GM19193 (cell line): ENCODE data around the gene ABT1.

Experiments
- POLR2A ChIP-seq: IDR thresholded peaks from 4 replicates; pipeline ENCODE4 v1.6.1; 2011; ENCODE audit not compliant: insufficient read depth, insufficient read length; ENCODE audit errors: extremely low read depth

Gene ABT1

GRCh38 chr6:26611599-26611998, 14.8 kb downstream of the ABT1 start:
- TF ChIP-seq POLR2A, result no peak

DNA sequence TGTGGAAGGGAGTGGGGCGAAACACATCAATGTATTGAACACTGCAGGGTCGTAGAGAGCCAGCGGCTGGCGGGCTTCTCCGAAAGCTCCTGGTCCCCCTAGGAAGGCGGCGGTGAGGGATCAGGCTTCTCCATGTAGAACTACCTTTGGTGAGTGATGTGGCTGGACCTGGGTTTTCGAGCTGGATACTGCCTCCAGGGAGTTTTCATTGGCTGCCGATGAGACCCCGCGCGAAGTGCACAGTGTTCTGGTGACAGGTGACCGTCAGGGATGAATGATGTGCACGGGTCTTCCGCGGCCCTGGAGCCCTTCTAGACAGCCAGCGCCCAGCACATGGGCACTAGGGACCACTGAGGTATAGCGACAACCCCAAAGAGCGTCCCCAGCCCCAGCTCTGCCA, 16.4 kb downstream of the ABT1 start:
- no peak for TF ChIP-seq POLR2A

DNA sequence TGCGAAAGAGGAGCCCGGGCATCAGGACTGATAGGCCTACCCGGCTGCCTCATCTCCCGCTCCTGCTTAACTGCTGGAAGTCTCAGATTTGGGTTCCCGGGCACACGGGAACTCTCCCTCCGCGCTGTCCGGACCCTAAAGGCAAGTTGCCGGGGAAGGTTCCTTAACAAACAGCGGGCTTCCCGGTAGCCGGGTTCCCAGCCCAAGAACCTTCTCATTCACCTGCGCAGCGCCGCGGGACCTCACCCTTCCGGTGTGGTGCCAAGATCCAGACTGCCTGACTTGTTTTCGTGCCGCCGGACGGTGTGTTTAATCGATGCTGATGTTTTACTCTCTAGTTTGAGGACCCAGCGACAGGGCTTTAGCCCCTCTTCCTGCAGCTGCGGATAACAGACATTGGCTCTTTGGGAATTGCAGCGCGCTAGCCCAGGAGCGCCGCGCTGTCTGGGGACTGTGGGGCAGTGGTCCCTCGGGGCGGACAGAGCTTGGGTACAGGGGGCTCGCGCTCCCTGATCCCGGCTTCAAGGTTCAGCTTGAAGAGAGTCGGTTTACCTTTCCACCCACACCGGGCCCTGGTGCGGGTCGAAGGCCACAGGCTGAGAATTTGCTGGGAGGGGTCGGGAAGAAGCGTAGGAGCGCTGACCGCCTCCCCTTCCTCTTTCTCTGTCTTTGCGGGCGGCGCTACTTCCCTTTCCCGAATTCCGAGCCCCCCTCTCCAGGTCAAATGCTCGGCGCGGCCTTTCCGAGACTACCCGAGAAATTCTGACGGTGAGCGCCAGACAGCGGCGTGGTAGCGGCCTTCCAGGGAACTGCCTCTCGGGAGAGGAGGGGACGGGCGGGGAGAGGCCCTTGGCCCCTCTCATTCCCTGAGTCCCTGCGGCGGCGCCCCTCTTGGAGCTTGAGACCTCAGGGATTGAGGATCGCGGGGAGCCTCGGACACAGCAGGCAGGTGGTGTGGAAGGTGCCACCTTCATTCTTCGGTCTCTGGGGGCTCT, 17.2 kb downstream of the ABT1 start:
- TF ChIP-seq POLR2A, result no peak

DNA sequence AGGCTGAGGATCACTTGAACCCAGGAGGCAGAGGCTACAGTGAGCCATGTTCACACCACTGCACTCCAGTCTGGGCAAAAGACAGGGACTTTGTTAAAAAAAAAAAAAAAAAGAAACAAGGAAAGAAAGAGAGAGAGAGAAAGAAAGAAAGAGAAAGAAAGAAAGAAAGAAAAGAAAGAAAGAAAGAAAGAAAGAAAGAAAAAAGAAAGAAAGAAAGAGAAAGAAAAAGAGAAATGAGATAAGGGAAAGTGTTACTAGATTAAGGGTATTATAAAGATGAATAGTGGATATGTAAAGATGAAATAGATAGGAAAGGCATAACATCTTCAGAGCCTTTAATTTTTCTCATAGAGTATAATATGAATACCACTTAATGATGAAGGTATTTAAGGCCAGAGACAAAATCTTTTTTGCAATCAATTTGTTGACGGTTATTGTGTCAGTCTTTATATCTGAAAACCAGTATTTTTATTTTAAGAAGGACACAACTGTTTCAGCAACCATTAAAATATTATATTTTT, 26.6 kb downstream of the ABT1 start:
- TF ChIP-seq POLR2A, result no peak

- TF ChIP-seq POLR2A, result no peak
These were observed 27.8 kb downstream of the ABT1 start for GRCh38 chr6:26624557-26624956.

GRCh38 chr6:26627843-26628242, 31.1 kb downstream of the ABT1 start:
- no peak for TF ChIP-seq POLR2A

DNA sequence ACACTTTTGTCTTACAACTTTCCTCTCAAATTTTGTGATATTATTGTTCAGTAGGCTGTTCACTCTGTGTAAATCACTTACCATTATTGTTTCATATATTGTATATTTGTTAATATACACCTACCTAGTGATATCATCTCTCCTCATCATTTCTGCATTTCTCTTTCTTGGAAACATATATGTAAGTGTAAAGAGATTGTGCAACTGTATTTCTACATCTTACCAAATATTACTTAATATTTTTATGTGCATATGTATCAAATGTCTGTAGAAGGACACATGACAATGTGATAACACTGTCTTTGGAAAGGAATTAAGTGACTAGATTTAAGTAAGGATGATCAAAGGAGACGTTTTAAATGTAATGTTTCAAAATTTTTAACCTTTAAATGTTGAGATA, 32.6 kb downstream of the ABT1 start:
- TF ChIP-seq POLR2A, result no peak

GRCh38 chr6:26640806-26641205, 44.1 kb downstream of the ABT1 start:
- no peak for TF ChIP-seq POLR2A

DNA sequence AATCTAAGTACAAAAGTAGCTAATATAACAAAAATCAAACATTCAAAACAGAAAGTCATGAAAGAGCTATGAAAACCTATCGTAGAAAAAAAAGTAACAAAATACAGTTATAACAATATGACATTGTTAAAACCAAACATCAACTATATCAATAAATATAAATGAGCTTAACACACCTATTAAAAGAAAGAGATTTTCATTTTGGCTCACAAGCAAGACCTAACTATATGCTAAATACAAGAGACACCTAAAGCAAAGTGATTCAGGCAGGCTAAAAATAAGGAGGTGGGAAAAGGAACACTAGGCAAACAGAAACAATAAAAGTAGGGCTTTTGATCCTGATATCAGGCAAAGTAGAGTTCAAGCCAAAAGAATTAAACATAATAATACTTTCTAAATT, 49.3 kb downstream of the ABT1 start:
- TF ChIP-seq POLR2A, result no peak
